Ovary (tissue), 9 donors: ENCODE results near the gene TIMM17B. TPM values are rescaled to one million over a fixed set of nuclear protein-coding genes. Genes with fewer than 3 reads are reported as not detected.

Source experiments
- DNase-seq, 5 donors: peaks; one replicate each; pipeline ENCODE4 v3.0.0-alpha.2; 2019 to 2020
- H3K27ac ChIP-seq, 2 donors: fragments of 200-600 bp; one replicate each; pipeline versions ENCODE4 v1.5.1 to v1.8.0; 2019 to 2022
- H3K27me3 ChIP-seq: fragments of 200-600 bp; one replicate; pipeline ENCODE4 v1.8.0; 2022
- H3K36me3 ChIP-seq: fragments of 200-600 bp; sonication (generic); one replicate; pipeline ENCODE4 v1.5.1; 2019
- H3K4me1 ChIP-seq: one replicate; pipeline ENCODE4 v1.8.1; 2013; ENCODE audit warnings: mild to moderate bottlenecking, moderate library complexity; ENCODE audit not compliant: insufficient read depth
- H3K4me3 ChIP-seq: fragments of 200-600 bp; sonication (generic); one replicate; pipeline ENCODE4 v1.5.1; 2017
- H3K9me3 ChIP-seq, 2 donors: fragments of 200-600 bp in 1 of 2; sonication (generic) in 1 of 2; one replicate each; pipeline versions ENCODE4 v1.5.1 to v1.8.1; 2013 to 2019; ENCODE audit warnings: mild to moderate bottlenecking in 1 of 2, moderate library complexity in 1 of 2
- EP300 ChIP-seq: sonication (generic); formaldehyde crosslinking; IDR thresholded peaks from one replicate; pipeline ENCODE4 v1.6.1; 2017; ENCODE audit warnings: antibody characterized with exemption
- POLR2A ChIP-seq: fragments of 450-650 bp; IDR thresholded peaks from one replicate; pipeline ENCODE4 v1.6.1; 2017; ENCODE audit warnings: antibody characterized with exemption, mild to moderate bottlenecking, moderate library complexity
- WGBS, 3 donors: extraction: QIAGEN DNeasy Blood & Tissue Kit in 1 of 3; methylation state at CpG; one replicate each; pipeline versions ENCODE4 v1.1.5 to v1.1.7; 2013 to 2017; 5-methylcytosine and 5-hydroxymethylcytosine counted together
- intact Hi-C, 4 donors: fragments of 100-400 bp; cut with DNase I; formaldehyde crosslinking; loops; one replicate each; pipeline versions ENCODE4 v1.11.0 to v1.15.1; 2022 to 2023
- polyA plus RNA-seq, 2 donors: library from polyadenylated mRNA; stranded (reverse); fragments of 200-250 nt in 1 of 2; fragments of 350-450 nt in 1 of 2; fragmentation: Illumina TruSeq in 1 of 2; extraction: RNeasy Lipid Tissue Mini Kit (QIAGEN cat#74804) in 1 of 2; gene quantifications; one replicate each; pipeline ENCODE4 v1.2.3, GENCODE V29; 2013 to 2014
- total RNA-seq, 7 donors: library from RNA; depleted of rRNA in 2 of 7; stranded (reverse); fragments of >200 nt in 2 of 7; fragmentation: NEBNext Ultra II Directional in 3 of 7; extraction: Animal tissue kit (Norgen Biotek cat#: 25700) in 3 of 7; gene quantifications; one replicate each; pipeline versions ENCODE4 v1.1.0 to v1.2.4, GENCODE V29; 2016 to 2023
- TF ChIP-seq, protein P1 (sequence below), 3 donors: fragments of 450-650 bp in 2 of 3; fragments of 200-600 bp in 1 of 3; IDR thresholded peaks; one replicate each; pipeline versions ENCODE4 v1.5.1 to v1.8.0; 2016 to 2022; ENCODE audit warnings: antibody characterized with exemption in 3 of 3, mild to moderate bottlenecking in 1 of 3
- donor health status: DM: no; HTN: no; CAD: no; lungs with moderate emphysema.
- donor health status: DM: no; HTN: no; CAD: no.
- donor health status: Bipolar disorder and iron deficiency.
- donor health status: DM: yes; HTN: yes; CAD: no.
- donor health status: DM: no; HTN: no; CAD: no.
- donor health status: DM: yes; HTN: yes; CAD: no.

The TIMM17B gene
- total and polyA plus RNA-seq, 9 donors = 7.2 to 43.9 (median 32.8) TPM

GRCh38 chrX:48897157-48897624, 377 bp downstream of the TIMM17B start:
- intact Hi-C loops = no loop called here
- Histone ChIP-seq H3K4me3 (peak overlapping the region; percentile 78), H3K9me3 (no peaks in the 10 kb centered on the region), H3K36me3 (no peaks in the 10 kb centered on the region), H3K4me1 (peaks cover 3% of the 10 kb centered on the region), H3K27me3 (no peaks in the 10 kb centered on the region), H3K27ac (peak overlapping the region; percentile 91 to 92)
- TF ChIP-seq EP300 (peak; percentile 27), POLR2A (no peak)
- TF ChIP-seq, protein P1, sequence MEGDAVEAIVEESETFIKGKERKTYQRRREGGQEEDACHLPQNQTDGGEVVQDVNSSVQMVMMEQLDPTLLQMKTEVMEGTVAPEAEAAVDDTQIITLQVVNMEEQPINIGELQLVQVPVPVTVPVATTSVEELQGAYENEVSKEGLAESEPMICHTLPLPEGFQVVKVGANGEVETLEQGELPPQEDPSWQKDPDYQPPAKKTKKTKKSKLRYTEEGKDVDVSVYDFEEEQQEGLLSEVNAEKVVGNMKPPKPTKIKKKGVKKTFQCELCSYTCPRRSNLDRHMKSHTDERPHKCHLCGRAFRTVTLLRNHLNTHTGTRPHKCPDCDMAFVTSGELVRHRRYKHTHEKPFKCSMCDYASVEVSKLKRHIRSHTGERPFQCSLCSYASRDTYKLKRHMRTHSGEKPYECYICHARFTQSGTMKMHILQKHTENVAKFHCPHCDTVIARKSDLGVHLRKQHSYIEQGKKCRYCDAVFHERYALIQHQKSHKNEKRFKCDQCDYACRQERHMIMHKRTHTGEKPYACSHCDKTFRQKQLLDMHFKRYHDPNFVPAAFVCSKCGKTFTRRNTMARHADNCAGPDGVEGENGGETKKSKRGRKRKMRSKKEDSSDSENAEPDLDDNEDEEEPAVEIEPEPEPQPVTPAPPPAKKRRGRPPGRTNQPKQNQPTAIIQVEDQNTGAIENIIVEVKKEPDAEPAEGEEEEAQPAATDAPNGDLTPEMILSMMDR (IDR thresholded peaks at IDR 0.05) = peak in 1 of 3 donors; percentile 5
- DNase-seq = peak; percentile 83 to 88 (median 87)
- WGBS, 3 donors = 28 to 61% (median 35%) methylated on average over 27 to 38 of the region's 38 CpGs

- Histone ChIP-seq H3K27me3 (no peaks in the 10 kb centered on the region), H3K4me3 (peak overlapping the region; percentile 78), H3K9me3 (no peaks in the 10 kb centered on the region), H3K36me3 (no peaks in the 10 kb centered on the region), H3K27ac (peak overlapping the region; percentile 91 to 92), H3K4me1 (peaks cover 3% of the 10 kb centered on the region)
- WGBS, 3 donors = 50 to 65% (median 51%) methylated on average over 9 of the region's 9 CpGs
- TF ChIP-seq, protein P1 (IDR thresholded peaks at IDR 0.05) = no peak
- no peak for TF ChIP-seq EP300
- TF ChIP-seq POLR2A = no peak
- intact Hi-C loops = no loop called here
- DNase-seq = peak in 1 of 5 donors; percentile 26
Observed at GRCh38 chrX:48896611-48897011, 957 bp downstream of the TIMM17B start.

GRCh38 chrX:48894891-48895290, 2.7 kb downstream of the TIMM17B start:
- intact Hi-C loops = no loop called here
- Histone ChIP-seq H3K36me3 (no peaks in the 10 kb centered on the region), H3K4me1 (peaks cover 3% of the 10 kb centered on the region), H3K27me3 (no peaks in the 10 kb centered on the region), H3K9me3 (no peaks in the 10 kb centered on the region), H3K4me3 (no peak overlapping the region), H3K27ac (no peak overlapping the region)
- 69 to 77% (median 74%) methylated on average over 6 of the region's 6 CpGs for WGBS, 3 donors
- no peak for TF ChIP-seq EP300
- no peak for TF ChIP-seq POLR2A
- TF ChIP-seq, protein P1 (IDR thresholded peaks at IDR 0.05) = no peak
- peak in 1 of 5 donors; percentile 7 for DNase-seq

GRCh38 chrX:48893556-48894348, 3.8 kb downstream of the TIMM17B start:
- intact Hi-C loops = no loop called here
- Histone ChIP-seq H3K4me1 (peaks cover 3% of the 10 kb centered on the region), H3K27ac (no peak overlapping the region), H3K4me3 (no peak overlapping the region), H3K9me3 (no peaks in the 10 kb centered on the region), H3K36me3 (no peaks in the 10 kb centered on the region), H3K27me3 (no peaks in the 10 kb centered on the region)
- whole genome bisulfite sequencing, 3 donors = 75 to 81% (median 78%) methylated on average over 15 to 16 of the region's 16 CpGs
- TF ChIP-seq, protein P1 (IDR thresholded peaks at IDR 0.05) = no peak
- TF ChIP-seq EP300 (no peak), POLR2A (no peak)
- peak in 1 of 5 donors; percentile 33 for DNase-seq
